ENCODE data around the gene LYRM4.

The LYRM4 gene

GRCh38 chr6:5220443-5220842 lies 40.3 kb downstream of the LYRM4 start:
- Histone ChIP-seq H4K91ac (ENCODE audit: low read length) (no peak overlapping the region), H3K14ac (ENCODE audit: low read length in 2 of 2) (no peak overlapping the region), H3K4ac (ENCODE audit: low read depth in 1 of 2, low read length in 2 of 2) (no peak overlapping the region), H2AK5ac (ENCODE audit: low read length, severe bottlenecking) (no peak overlapping the region), H3K23ac (ENCODE audit: low read length in 2 of 2) (no peak overlapping the region), H3K9ac (ENCODE audit: low read length) (no peak overlapping the region), H2AFZ (ENCODE audit: low read depth, low read length) (no peak overlapping the region), H3K27me3 (ENCODE audit: control insufficient read depth in 1 of 2, insufficient read depth in 1 of 2, low read length in 2 of 2) (no peaks in the 10 kb centered on the region), H3K36me3 (ENCODE audit: control insufficient read depth in 1 of 2, insufficient read depth in 2 of 2, low read depth in 1 of 2, low read length in 2 of 2) (peaks cover 3 to 11% of the 10 kb centered on the region in 2 experiments), H3K9me3 (ENCODE audit: control insufficient read depth, low read length) (no peaks in the 10 kb centered on the region), H3K79me1 (replicated peaks; ENCODE audit: low read length, poor library complexity, severe bottlenecking) (peaks cover 21% of the 10 kb centered on the region), H3K4me2 (ENCODE audit: low read length, poor library complexity, severe bottlenecking) (no peak overlapping the region), H4K8ac (ENCODE audit: low read length) (no peak overlapping the region), H2BK15ac (ENCODE audit: low read depth, poor library complexity, severe bottlenecking) (no peak overlapping the region), H3K27ac (ENCODE audit: low read length, poor library complexity, severe bottlenecking) (no peak overlapping the region), H2BK12ac (ENCODE audit: low read length in 2 of 2) (no peak overlapping the region), H3K4me1 (ENCODE audit: control insufficient read depth, insufficient read depth, low read depth, low read length) (no peaks in the 10 kb centered on the region), H2BK5ac (ENCODE audit: low read depth, low read length, poor library complexity, severe bottlenecking) (no peak overlapping the region), H3K4me3 (ENCODE audit: insufficient read depth in 1 of 2, low read depth in 1 of 2, low read length in 2 of 2) (no peak overlapping the region), H3K18ac (ENCODE audit: low read depth in 1 of 2, low read length in 2 of 2) (no peak overlapping the region), H2BK120ac (ENCODE audit: low read depth, low read length) (no peak overlapping the region)
- no CpG with 5 or more reads among the region's 1 CpG for WGBS
- DNase-seq = no peak

- Histone ChIP-seq H3K27ac (ENCODE audit: low read length, poor library complexity, severe bottlenecking) (no peak overlapping the region), H2BK12ac (ENCODE audit: low read length in 2 of 2) (no peak overlapping the region), H3K23ac (ENCODE audit: low read length in 2 of 2) (no peak overlapping the region), H3K14ac (ENCODE audit: low read length in 2 of 2) (no peak overlapping the region), H3K4me1 (ENCODE audit: control insufficient read depth, insufficient read depth, low read depth, low read length) (peaks cover 7% of the 10 kb centered on the region), H3K4me3 (ENCODE audit: insufficient read depth in 1 of 2, low read depth in 1 of 2, low read length in 2 of 2) (no peak overlapping the region), H3K9me3 (ENCODE audit: control insufficient read depth, low read length) (no peaks in the 10 kb centered on the region), H3K36me3 (ENCODE audit: control insufficient read depth in 1 of 2, insufficient read depth in 2 of 2, low read depth in 1 of 2, low read length in 2 of 2) (peaks cover 3 to 16% of the 10 kb centered on the region in 2 experiments), H4K91ac (ENCODE audit: low read length) (no peak overlapping the region), H3K9ac (ENCODE audit: low read length) (no peak overlapping the region), H3K4me2 (ENCODE audit: low read length, poor library complexity, severe bottlenecking) (no peak overlapping the region), H3K4ac (ENCODE audit: low read depth in 1 of 2, low read length in 2 of 2) (no peak overlapping the region), H2AFZ (ENCODE audit: low read depth, low read length) (no peak overlapping the region), H3K27me3 (ENCODE audit: control insufficient read depth in 1 of 2, insufficient read depth in 1 of 2, low read length in 2 of 2) (no peaks in the 10 kb centered on the region), H2BK5ac (ENCODE audit: low read depth, low read length, poor library complexity, severe bottlenecking) (no peak overlapping the region), H3K18ac (ENCODE audit: low read depth in 1 of 2, low read length in 2 of 2) (no peak overlapping the region), H4K8ac (ENCODE audit: low read length) (no peak overlapping the region), H2BK120ac (ENCODE audit: low read depth, low read length) (no peak overlapping the region), H2AK5ac (ENCODE audit: low read length, severe bottlenecking) (no peak overlapping the region), H3K79me1 (replicated peaks; ENCODE audit: low read length, poor library complexity, severe bottlenecking) (peaks cover 20% of the 10 kb centered on the region), H2BK15ac (ENCODE audit: low read depth, poor library complexity, severe bottlenecking) (no peak overlapping the region)
- no peak for DNase-seq
- 96% methylated on average over 4 of the region's 5 CpGs for WGBS
Observed at GRCh38 chr6:5219011-5219691, 41.6 kb downstream of the LYRM4 start.

GRCh38 chr6:5217356-5217755 lies 43.4 kb downstream of the LYRM4 start:
- peaks cover 22% of the 10 kb centered on the region for H3K79me1 ChIP-seq (replicated peaks; ENCODE audit: low read length, poor library complexity, severe bottlenecking)
- 93% methylated on average over 1 of the region's 2 CpGs for WGBS
- no peak for DNase-seq
- H2BK15ac ChIP-seq (ENCODE audit: low read depth, poor library complexity, severe bottlenecking) = no peak overlapping the region
- H3K4me2 ChIP-seq (ENCODE audit: low read length, poor library complexity, severe bottlenecking) = no peak overlapping the region
- no peak overlapping the region for H3K23ac ChIP-seq (ENCODE audit: low read length in 2 of 2)
- H2AK5ac ChIP-seq (ENCODE audit: low read length, severe bottlenecking) = no peak overlapping the region
- no peak overlapping the region for H2AFZ ChIP-seq (ENCODE audit: low read depth, low read length)
- no peak overlapping the region for H3K14ac ChIP-seq (ENCODE audit: low read length in 2 of 2)
- no peak overlapping the region for H3K27ac ChIP-seq (ENCODE audit: low read length, poor library complexity, severe bottlenecking)
- no peak overlapping the region for H4K91ac ChIP-seq (ENCODE audit: low read length)
- H2BK12ac ChIP-seq (ENCODE audit: low read length in 2 of 2) = no peak overlapping the region
- peaks cover 8 to 24% of the 10 kb centered on the region in 2 experiments for H3K36me3 ChIP-seq (ENCODE audit: control insufficient read depth in 1 of 2, insufficient read depth in 2 of 2, low read depth in 1 of 2, low read length in 2 of 2)
- H3K4ac ChIP-seq (ENCODE audit: low read depth in 1 of 2, low read length in 2 of 2) = no peak overlapping the region
- peaks cover 11% of the 10 kb centered on the region for H3K4me1 ChIP-seq (ENCODE audit: control insufficient read depth, insufficient read depth, low read depth, low read length)
- no peaks in the 10 kb centered on the region for H3K27me3 ChIP-seq (ENCODE audit: control insufficient read depth in 1 of 2, insufficient read depth in 1 of 2, low read length in 2 of 2)
- no peak overlapping the region for H4K8ac ChIP-seq (ENCODE audit: low read length)
- no peaks in the 10 kb centered on the region for H3K9me3 ChIP-seq (ENCODE audit: control insufficient read depth, low read length)
- no peak overlapping the region for H2BK5ac ChIP-seq (ENCODE audit: low read depth, low read length, poor library complexity, severe bottlenecking)
- no peak overlapping the region for H2BK120ac ChIP-seq (ENCODE audit: low read depth, low read length)
- H3K18ac ChIP-seq (ENCODE audit: low read depth in 1 of 2, low read length in 2 of 2) = no peak overlapping the region
- no peak overlapping the region for H3K4me3 ChIP-seq (ENCODE audit: insufficient read depth in 1 of 2, low read depth in 1 of 2, low read length in 2 of 2)
- H3K9ac ChIP-seq (ENCODE audit: low read length) = no peak overlapping the region

GRCh38 chr6:5215799-5216198 lies 45.0 kb downstream of the LYRM4 start:
- Histone ChIP-seq H3K4ac (ENCODE audit: low read depth in 1 of 2, low read length in 2 of 2) (no peak overlapping the region), H2BK12ac (ENCODE audit: low read length in 2 of 2) (no peak overlapping the region), H2AK5ac (ENCODE audit: low read length, severe bottlenecking) (no peak overlapping the region), H3K27me3 (ENCODE audit: control insufficient read depth in 1 of 2, insufficient read depth in 1 of 2, low read length in 2 of 2) (no peaks in the 10 kb centered on the region), H3K4me1 (ENCODE audit: control insufficient read depth, insufficient read depth, low read depth, low read length) (peaks cover 11% of the 10 kb centered on the region), H3K36me3 (ENCODE audit: control insufficient read depth in 1 of 2, insufficient read depth in 2 of 2, low read depth in 1 of 2, low read length in 2 of 2) (peaks cover 5 to 28% of the 10 kb centered on the region in 2 experiments), H2AFZ (ENCODE audit: low read depth, low read length) (no peak overlapping the region), H3K27ac (ENCODE audit: low read length, poor library complexity, severe bottlenecking) (peak overlapping the region; percentile 14), H3K23ac (ENCODE audit: low read length in 2 of 2) (no peak overlapping the region), H3K4me2 (ENCODE audit: low read length, poor library complexity, severe bottlenecking) (no peak overlapping the region), H3K79me1 (replicated peaks; ENCODE audit: low read length, poor library complexity, severe bottlenecking) (peaks cover 19% of the 10 kb centered on the region), H3K9ac (ENCODE audit: low read length) (no peak overlapping the region), H2BK120ac (ENCODE audit: low read depth, low read length) (no peak overlapping the region), H3K4me3 (ENCODE audit: insufficient read depth in 1 of 2, low read depth in 1 of 2, low read length in 2 of 2) (no peak overlapping the region), H4K8ac (ENCODE audit: low read length) (no peak overlapping the region), H3K18ac (ENCODE audit: low read depth in 1 of 2, low read length in 2 of 2) (no peak overlapping the region), H4K91ac (ENCODE audit: low read length) (no peak overlapping the region), H3K9me3 (ENCODE audit: control insufficient read depth, low read length) (no peaks in the 10 kb centered on the region), H2BK15ac (ENCODE audit: low read depth, poor library complexity, severe bottlenecking) (no peak overlapping the region), H3K14ac (ENCODE audit: low read length in 2 of 2) (no peak overlapping the region), H2BK5ac (ENCODE audit: low read depth, low read length, poor library complexity, severe bottlenecking) (no peak overlapping the region)
- no peak for DNase-seq
- WGBS = 94% methylated on average over 8 of the region's 9 CpGs

Data from mesenchymal stem cell (in vitro differentiated cells and primary cell).